Endothelial cell of umbilical vein (primary cell): Measurements from ENCODE around the gene DOP1B. TPM values are rescaled to one million over a fixed set of nuclear protein-coding genes. Genes with fewer than 3 reads are reported as not detected.

Experiments
- BruUV-seq: library from RNA; stranded (reverse); fragments of 400-500 nt; replicated peaks from 2 replicates; lab custom pipeline; 2021; lab: Mats Ljungman, UMichigan
- CTCF ChIA-PET: fragments of 300-600, 350-600 bp; sonication (Branson Sonifier 250); formaldehyde crosslinking; loops from one replicate; lab custom pipeline; 2021; ENCODE audit warnings: antibody characterized with exemption, inconsistent platforms; lab: Charles Lee
- POLR2A ChIA-PET: fragments of 300-600, 350-600 bp; sonication (Branson Sonifier 250); formaldehyde crosslinking; loops from one replicate; lab custom pipeline; 2021; ENCODE audit warnings: antibody characterized with exemption, inconsistent platforms; lab: Charles Lee
- DNase-seq: peaks from one replicate; pipeline ENCODE4 v3.0.0-alpha.2; 2011; ENCODE audit warnings: low read depth, low spot score
- FAIRE-seq: peaks from 2 replicates; lab custom pipeline; 2011; peaks lifted over from hg19 to GRCh38; lab: Jason Lieb, UNC
- H2AFZ ChIP-seq: 2 replicates; pipeline ENCODE4 v1.6.0; 2012; ENCODE audit warnings: low read depth, low read length, control low read depth, inconsistent platforms
- H3K27ac ChIP-seq: 2 replicates; pipeline ENCODE4 v1.5.1; 2011; ENCODE audit warnings: low read depth, mild to moderate bottlenecking, control low read depth, low read length, moderate library complexity; ENCODE audit not compliant: insufficient read depth
- H3K27me3 ChIP-seq, 2 experiments: 2 replicates each; pipeline versions ENCODE4 v1.6.0 to v1.6.1; 2011; ENCODE audit warnings: low read length in 2 of 2, mixed read lengths in 1 of 2; ENCODE audit not compliant: control insufficient read depth in 2 of 2, insufficient read depth in 2 of 2
- H3K36me3 ChIP-seq, 2 experiments: 2 replicates in 1 of 2; 3 replicates in 1 of 2; pipeline ENCODE4 v1.5.1; 2011; ENCODE audit warnings: low read length in 2 of 2, mild to moderate bottlenecking in 1 of 2, moderate library complexity in 1 of 2; ENCODE audit not compliant: control insufficient read depth in 2 of 2, insufficient read depth in 2 of 2; ENCODE audit errors: extremely low read depth in 1 of 2
- H3K4me1 ChIP-seq: 3 replicates; pipeline ENCODE4 v1.5.1; 2011; ENCODE audit warnings: mild to moderate bottlenecking, low read length; ENCODE audit not compliant: control insufficient read depth, insufficient read depth; ENCODE audit errors: extremely low read depth
- H3K4me2 ChIP-seq: 2 replicates; pipeline ENCODE4 v1.6.1; 2011; ENCODE audit warnings: low read length, control low read depth, mixed read lengths; ENCODE audit not compliant: insufficient read depth
- H3K4me3 ChIP-seq, 3 experiments: fragments of 200-600 bp in 1 of 3; sonication (generic), shearing (Covaris generic) in 1 of 3; replicated peaks in 1 of 3; 2 replicates each; pipeline ENCODE4 v1.5.1; 2011 to 2016; ENCODE audit warnings: control low read depth in 3 of 3, low read length in 3 of 3, mild to moderate bottlenecking in 2 of 3, inconsistent platforms in 1 of 3, low read depth in 1 of 3, moderate library complexity in 1 of 3; ENCODE audit not compliant: insufficient read depth in 1 of 3
- H3K79me2 ChIP-seq: 2 replicates; pipeline ENCODE4 v1.6.0; 2012; ENCODE audit warnings: low read length, inconsistent platforms; ENCODE audit not compliant: control insufficient read depth, insufficient read depth
- H3K9ac ChIP-seq: replicated peaks from 2 replicates; pipeline ENCODE3; 2011; ENCODE audit warnings: low read length, control low read depth; ENCODE audit not compliant: insufficient read depth; ENCODE audit errors: extremely low read depth
- H3K9me1 ChIP-seq: replicated peaks from 3 replicates; pipeline ENCODE4 v1.6.0; 2011; ENCODE audit warnings: mild to moderate bottlenecking, low read length; ENCODE audit not compliant: control insufficient read depth, insufficient read depth; ENCODE audit errors: extremely low read depth
- H3K9me3 ChIP-seq: replicated peaks from 2 replicates; pipeline ENCODE4 v1.5.1; 2012; ENCODE audit warnings: low read length, inconsistent platforms; ENCODE audit not compliant: control insufficient read depth, insufficient read depth
- H4K20me1 ChIP-seq: replicated peaks from 2 replicates; pipeline ENCODE3; 2011; ENCODE audit warnings: mild to moderate bottlenecking, low read length; ENCODE audit not compliant: control insufficient read depth, insufficient read depth; ENCODE audit errors: extremely low read depth
- CTCF ChIP-seq, 2 donors: IDR thresholded peaks; 1 replicate in 1 of 2; 2 replicates in 1 of 2; pipeline ENCODE4 v1.5.1; 2011; ENCODE audit warnings: low read length in 2 of 2, mild to moderate bottlenecking in 2 of 2, moderate library complexity in 2 of 2, control low read depth in 1 of 2, inconsistent platforms in 1 of 2, low read depth in 1 of 2; ENCODE audit not compliant: insufficient read depth in 1 of 2; ENCODE audit errors: extremely low read depth in 1 of 2
- EZH2 ChIP-seq: IDR thresholded peaks from 2 replicates; pipeline ENCODE4 v1.6.1; 2012; ENCODE audit warnings: borderline replicate concordance, low read depth, mild to moderate bottlenecking, moderate library complexity, low read length, inconsistent platforms; ENCODE audit not compliant: severe bottlenecking
- FOS ChIP-seq: IDR thresholded peaks from 2 replicates; pipeline ENCODE4 v1.6.1; 2011; ENCODE audit warnings: mild to moderate bottlenecking, low read length, moderate library complexity, borderline replicate concordance; ENCODE audit not compliant: insufficient read depth
- GATA2 ChIP-seq: IDR thresholded peaks from 2 replicates; pipeline ENCODE4 v1.7.0; 2011; ENCODE audit warnings: low read depth, mild to moderate bottlenecking, moderate library complexity, mixed read lengths, low read length; ENCODE audit not compliant: insufficient read length, insufficient read depth
- JUN ChIP-seq: IDR thresholded peaks from 2 replicates; pipeline ENCODE4 v1.6.1; 2011; ENCODE audit warnings: borderline replicate concordance, low read depth; ENCODE audit not compliant: insufficient read length, insufficient read depth
- MYC ChIP-seq: IDR thresholded peaks from one replicate; pipeline ENCODE4 v1.6.1; 2011; ENCODE audit warnings: mild to moderate bottlenecking, low read depth, low read length
- POLR2A ChIP-seq: IDR thresholded peaks from 2 replicates; pipeline ENCODE4 v1.6.1; 2012; ENCODE audit warnings: low read depth, mild to moderate bottlenecking, control low read depth, low read length
- dilution Hi-C: fragments of 300-500 bp; cut with MboI; formaldehyde crosslinking; loops from one replicate; pipeline ENCODE4 v1.15.0; 2019; ENCODE audit warnings: low sequenced_read_pairs; ENCODE audit not compliant: extremely low pct_ligation_motif_present
- intact Hi-C: fragments of 100-400 bp; cut with micrococcal nuclease; formaldehyde crosslinking; loops from one replicate; pipeline ENCODE4 v1.10.0; 2022
- polyA plus RNA-seq, 4 experiments: library from polyadenylated mRNA; depleted of rRNA in 3 of 4; stranded (reverse) in 3 of 4; unstranded in 1 of 4; fragments of >200 nt; gene quantifications; 2 replicates each; pipeline versions ENCODE4 v1.2.1 to v1.2.3, GENCODE V29; 2011 to 2012; ENCODE audit warnings: missing spikeins in 1 of 4
- total RNA-seq: library from RNA; stranded (reverse); gene quantifications from 2 replicates; pipeline ENCODE4 v1.2.3, GENCODE V29; 2021

The DOP1B gene
- total and polyA plus RNA-seq, 2 donors (not counting 3 experiments of a cell fraction or from before 2014, with no cell fraction given) = 3.7 to 9.9 TPM

- CTCF ChIA-PET = no interaction called here
- H3K27me3 ChIP-seq = no peaks in the 10 kb centered on the region
- BruUV-seq = no TSS peak
Measured at GRCh38 chr21:36179145-36179544, 22.5 kb downstream of the DOP1B start.

More at GRCh38 chr21:36179145-36179544, 22.5 kb downstream of the DOP1B start:
- FAIRE-seq = no peak
- intact Hi-C loops (no loop called here), dilution Hi-C loops (no loop called here)
- Histone ChIP-seq H2AFZ (no peak overlapping the region), H3K9ac (no peak overlapping the region), H3K79me2 (no peaks in the 10 kb centered on the region), H3K9me3 (no peaks in the 10 kb centered on the region), H3K4me3 (no peak overlapping the region), H3K36me3 (no peaks in the 10 kb centered on the region), H3K9me1 (no peaks in the 10 kb centered on the region), H3K4me2 (no peak overlapping the region), H4K20me1 (no peaks in the 10 kb centered on the region), H3K27ac (no peak overlapping the region), H3K4me1 (no peaks in the 10 kb centered on the region)
- DNase-seq = no peak
- TF ChIP-seq FOS (no peak), JUN (no peak), EZH2 (no peak), POLR2A (no peak), MYC (no peak), CTCF (IDR thresholded peaks at IDR 0.05; ENCODE audit: extremely low read depth in 1 of 2, insufficient read depth in 1 of 2, low read depth in 1 of 2, low read length in 2 of 2) (no peak), GATA2 (no peak)
- POLR2A ChIA-PET = no interaction called here
